GM18861 (cell line): Measurements from ENCODE around the gene NPAS2.

Experiments used
- ATAC-seq: cut with Tn5 transposase; IDR thresholded peaks from one replicate; pipeline ENCODE4 v1.9.1; 2021; ENCODE audit not compliant: unreplicated experiment

NPAS2 gene

GRCh38 chr2:101037161-101037755, 217.3 kb downstream of the NPAS2 start:
- no peak for ATAC-seq

GRCh38 chr2:101038455-101039255, 218.7 kb downstream of the NPAS2 start:
- ATAC-seq, result no peak

GRCh38 chr2:101040072-101040471, 220.1 kb downstream of the NPAS2 start:
- no peak for ATAC-seq

GRCh38 chr2:101040761-101041160, 220.8 kb downstream of the NPAS2 start:
- no peak for ATAC-seq

- no peak for ATAC-seq
Observed at GRCh38 chr2:101041413-101041812, 221.5 kb downstream of the NPAS2 start.

GRCh38 chr2:101045330-101045729, 225.4 kb downstream of the NPAS2 start:
- ATAC-seq, result no peak
